ENCODE data around the gene TOMM20.
"Not testable (repeated sequence)": the region's sequence is repeated elsewhere in the genome, so short reads cannot be mapped to it uniquely, and the experiment has no call there.

GRCh38 chr1:235159284-235159683 lies 30.6 kb upstream of the TOMM20 start:
- not testable (repeated sequence) for TF ChIP-seq CTCF, EZH2 (IDR thresholded peaks at IDR 0.05)

Measured in neural progenitor cell (in vitro differentiated cells).